H9 (cell line): Measurements from ENCODE around the gene CENPA. TPM values are rescaled to one million over a fixed set of nuclear protein-coding genes. Genes with fewer than 3 reads are reported as not detected.
"Not testable (repeated sequence)": the region's sequence is repeated elsewhere in the genome, so short reads cannot be mapped to it uniquely, and the experiment has no call there.

Experiments
- DNase-seq: peaks from one replicate; pipeline ENCODE4 v3.0.0-alpha.2; 2017
- H2AFZ ChIP-seq: one replicate; pipeline ENCODE4 v1.6.1; 2013; ENCODE audit warnings: mild to moderate bottlenecking, low read length, control low read depth, moderate library complexity
- H2AK5ac ChIP-seq: 2 replicates; pipeline ENCODE4 v1.6.1; 2013; ENCODE audit warnings: low read length, control low read depth, mixed read lengths; ENCODE audit not compliant: insufficient read length
- H2BK120ac ChIP-seq: one replicate; pipeline ENCODE4 v1.6.1; 2013; ENCODE audit warnings: low read depth, mild to moderate bottlenecking, low read length, control low read depth, inconsistent platforms; ENCODE audit not compliant: poor library complexity, severe bottlenecking
- H2BK12ac ChIP-seq: 2 replicates; pipeline ENCODE4 v1.6.1; 2013; ENCODE audit warnings: low read length, control low read depth, mixed read lengths, low read depth; ENCODE audit not compliant: insufficient read length
- H2BK15ac ChIP-seq: 2 replicates; pipeline ENCODE4 v1.6.1; 2013; ENCODE audit warnings: low read depth, low read length, control low read depth
- H2BK20ac ChIP-seq: one replicate; pipeline ENCODE4 v1.6.1; 2013; ENCODE audit warnings: low read depth, mild to moderate bottlenecking, low read length, control low read depth, inconsistent platforms; ENCODE audit not compliant: poor library complexity, severe bottlenecking
- H2BK5ac ChIP-seq: 2 replicates; pipeline ENCODE4 v1.6.1; 2013; ENCODE audit warnings: low read length, control low read depth, mixed read lengths; ENCODE audit not compliant: insufficient read length
- H3K14ac ChIP-seq: 2 replicates; pipeline ENCODE4 v1.6.1; 2013; ENCODE audit warnings: low read length, control low read depth; ENCODE audit not compliant: insufficient read depth
- H3K18ac ChIP-seq: 2 replicates; pipeline ENCODE4 v1.6.1; 2013; ENCODE audit warnings: low read depth, mild to moderate bottlenecking, mixed read lengths, low read length, control low read depth; ENCODE audit not compliant: insufficient read length
- H3K23ac ChIP-seq: 2 replicates; pipeline ENCODE4 v1.6.1; 2013; ENCODE audit warnings: low read length, control low read depth, mixed read lengths, low read depth; ENCODE audit not compliant: insufficient read length
- H3K23me2 ChIP-seq: 2 replicates; pipeline ENCODE4 v1.6.1; 2013; ENCODE audit warnings: low read depth, mild to moderate bottlenecking, mixed read lengths, low read length, control low read depth; ENCODE audit not compliant: insufficient read length, poor library complexity, severe bottlenecking
- H3K27ac ChIP-seq: 2 replicates; pipeline ENCODE4 v1.5.1; 2013; ENCODE audit warnings: low read length, control low read depth, mixed read lengths, low read depth; ENCODE audit not compliant: insufficient read length
- H3K27me3 ChIP-seq: 2 replicates; pipeline ENCODE4 v1.6.1; 2013; ENCODE audit warnings: low read length, control low read depth, inconsistent platforms; ENCODE audit not compliant: insufficient read depth
- H3K4ac ChIP-seq: 2 replicates; pipeline ENCODE4 v1.6.1; 2013; ENCODE audit warnings: low read depth, mild to moderate bottlenecking, control low read depth, inconsistent platforms, low read length, moderate library complexity
- H3K4me1 ChIP-seq: 2 replicates; pipeline ENCODE4 v1.6.1; 2013; ENCODE audit warnings: low read length, control low read depth, inconsistent platforms; ENCODE audit not compliant: insufficient read depth
- H3K4me2 ChIP-seq: 2 replicates; pipeline ENCODE4 v1.6.1; 2013; ENCODE audit warnings: low read length, control low read depth, mixed read lengths; ENCODE audit not compliant: insufficient read length, insufficient read depth
- H3K56ac ChIP-seq: 2 replicates; pipeline ENCODE4 v1.6.1; 2013; ENCODE audit warnings: low read depth, mild to moderate bottlenecking, mixed read lengths, low read length, control low read depth; ENCODE audit not compliant: insufficient read length
- H3K79me1 ChIP-seq: 2 replicates; pipeline ENCODE4 v1.6.1; 2013; ENCODE audit warnings: low read depth, mild to moderate bottlenecking, moderate library complexity, low read length, control low read depth, inconsistent platforms; ENCODE audit not compliant: insufficient read depth, poor library complexity, severe bottlenecking
- H3K79me2 ChIP-seq: 2 replicates; pipeline ENCODE4 v1.6.1; 2013; ENCODE audit warnings: low read length, control low read depth, inconsistent platforms; ENCODE audit not compliant: insufficient read depth
- H3K9ac ChIP-seq: 2 replicates; pipeline ENCODE4 v1.6.1; 2013; ENCODE audit warnings: low read length, control low read depth, mixed read lengths; ENCODE audit not compliant: insufficient read length; ENCODE audit errors: extremely low read depth
- H3K9me3 ChIP-seq: one replicate; pipeline ENCODE4 v1.6.1; 2013; ENCODE audit warnings: low read depth, low read length, inconsistent platforms; ENCODE audit not compliant: control insufficient read depth
- H3T11ph ChIP-seq: one replicate; pipeline ENCODE4 v1.6.1; 2013; ENCODE audit warnings: mild to moderate bottlenecking, low read length, control low read depth, inconsistent platforms
- H4K20me1 ChIP-seq: one replicate; pipeline ENCODE4 v1.6.1; 2013; ENCODE audit not compliant: control insufficient read depth, insufficient read length, insufficient read depth
- H4K5ac ChIP-seq: 2 replicates; pipeline ENCODE4 v1.6.1; 2013; ENCODE audit warnings: low read depth, mild to moderate bottlenecking, mixed read lengths, low read length, control low read depth; ENCODE audit not compliant: insufficient read length
- H4K8ac ChIP-seq: replicated peaks from 2 replicates; pipeline ENCODE4 v1.6.1; 2013; ENCODE audit warnings: low read length, control low read depth, mixed read lengths, low read depth; ENCODE audit not compliant: insufficient read length
- H4K91ac ChIP-seq: 2 replicates; pipeline ENCODE4 v1.6.1; 2013; ENCODE audit warnings: low read depth, mild to moderate bottlenecking, moderate library complexity, mixed read lengths, low read length, control low read depth; ENCODE audit not compliant: insufficient read length
- H3K27ac Mint-ChIP-seq, 3 experiments: 2 replicates in 2 of 3; 3 replicates in 1 of 3; pipeline ENCODE4 v1.8.0; 2020 to 2021; ENCODE audit warnings: mixed read lengths in 3 of 3, mild to moderate bottlenecking in 1 of 3, moderate library complexity in 1 of 3
- H3K27me3 Mint-ChIP-seq: 2 replicates; pipeline ENCODE4 v1.8.0; 2021; ENCODE audit warnings: low read depth, mild to moderate bottlenecking, moderate library complexity, mixed read lengths
- H3K36me3 Mint-ChIP-seq, 3 experiments: 2 replicates in 2 of 3; 3 replicates in 1 of 3; pipeline ENCODE4 v1.8.0; 2020 to 2021; ENCODE audit warnings: low read depth in 3 of 3, mixed read lengths in 3 of 3; ENCODE audit not compliant: insufficient read depth in 1 of 3
- H3K4me1 Mint-ChIP-seq, 2 experiments: 2 replicates each; pipeline ENCODE4 v1.8.0; 2020; ENCODE audit warnings: mixed read lengths in 2 of 2
- H3K4me3 Mint-ChIP-seq, 2 experiments: 2 replicates in 1 of 2; 3 replicates in 1 of 2; pipeline ENCODE4 v1.8.0; 2020 to 2021; ENCODE audit warnings: mild to moderate bottlenecking in 2 of 2, mixed read lengths in 2 of 2, moderate library complexity in 1 of 2
- H3K9me3 Mint-ChIP-seq, 2 experiments: 2 replicates in 1 of 2; 3 replicates in 1 of 2; pipeline ENCODE4 v1.8.0; 2020; ENCODE audit warnings: mild to moderate bottlenecking in 2 of 2, mixed read lengths in 2 of 2, moderate library complexity in 1 of 2
- CTCF ChIP-seq: fragments of 200-600 bp; sonication (generic); conservative IDR thresholded peaks from 3 replicates; pipeline ENCODE4 v1.8.0; 2021; ENCODE audit warnings: antibody characterized with exemption, mild to moderate bottlenecking
- WGBS: extraction: QIAGEN DNeasy Blood & Tissue Kit; methylation state at CpG from one replicate; pipeline ENCODE4 v1.1.7; 2013; ENCODE audit warnings: missing lambda C conversion rate, low lambda C conversion rate, mixed read lengths; ENCODE audit not compliant: insufficient read length; ENCODE audit errors: extremely low coverage; 5-methylcytosine and 5-hydroxymethylcytosine counted together
- total RNA-seq: library from RNA; stranded (reverse); gene quantifications from 2 replicates; pipeline ENCODE4 v1.2.1, GENCODE V29; 2021

The CENPA gene
- total RNA-seq, 1 experiment from 2014 or later: 19.3 TPM

- no peaks in the 10 kb centered on the region for H3K27me3 ChIP-seq
- H3K56ac ChIP-seq: no peak overlapping the region
- Mint-ChIP-seq H3K4me3 (no peak overlapping the region), H3K4me1 (peaks cover 15 to 16% of the 10 kb centered on the region in 2 experiments), H3K9me3 (peaks cover 4 to 5% of the 10 kb centered on the region in 2 experiments; a peak in 2 of 5 replicates), H3K27me3 (peaks cover 12% of the 10 kb centered on the region), H3K36me3 (no peaks in the 10 kb centered on the region), H3K27ac (no peak overlapping the region)
- no peaks in the 10 kb centered on the region for H3K79me2 ChIP-seq
- no peak overlapping the region for H2BK5ac ChIP-seq
- WGBS: no CpG with 5 or more reads among the region's 3 CpGs
- no peak overlapping the region for H3K23ac ChIP-seq
- H4K20me1 ChIP-seq: no peaks in the 10 kb centered on the region
- H2AFZ ChIP-seq: no peak overlapping the region
- H3K4ac ChIP-seq: no peak overlapping the region
- H3K4me1 ChIP-seq: no peaks in the 10 kb centered on the region
- no peak overlapping the region for H4K8ac ChIP-seq
- H3T11ph ChIP-seq: no peak overlapping the region
- no peaks in the 10 kb centered on the region for H3K23me2 ChIP-seq
- H3K4me2 ChIP-seq: no peak overlapping the region
- no peak overlapping the region for H2BK15ac ChIP-seq
- no peak overlapping the region for H3K9ac ChIP-seq
- DNase-seq: no peak
- H4K91ac ChIP-seq: no peak overlapping the region
- no peak overlapping the region for H2BK20ac ChIP-seq
- no peak for TF ChIP-seq CTCF
- H3K79me1 ChIP-seq: no peaks in the 10 kb centered on the region
- no peak overlapping the region for H2BK12ac ChIP-seq
- no peak overlapping the region for H3K27ac ChIP-seq
- no peak overlapping the region for H3K14ac ChIP-seq
- H2AK5ac ChIP-seq: no peak overlapping the region
- no peaks in the 10 kb centered on the region for H3K9me3 ChIP-seq
- H4K5ac ChIP-seq: no peak overlapping the region
- no peak overlapping the region for H2BK120ac ChIP-seq
- H3K18ac ChIP-seq: no peak overlapping the region
These were observed 26.9 kb downstream of the CENPA start for GRCh38 chr2:26812731-26813130.

- not testable (repeated sequence) for H3K36me3 Mint-ChIP-seq, H3K4me2 ChIP-seq, H2BK5ac ChIP-seq, H3K9me3 Mint-ChIP-seq, H4K20me1 ChIP-seq, H2BK15ac ChIP-seq, H3K56ac ChIP-seq, DNase-seq, H2BK120ac ChIP-seq, H3K27me3 ChIP-seq, H3K9ac ChIP-seq, H4K91ac ChIP-seq, H4K8ac ChIP-seq, H3K27ac Mint-ChIP-seq, H3K27ac ChIP-seq, H2BK20ac ChIP-seq, H3K79me2 ChIP-seq, H4K5ac ChIP-seq, H2AFZ ChIP-seq, H3K23me2 ChIP-seq, H3K18ac ChIP-seq, H3K14ac ChIP-seq, H3T11ph ChIP-seq, H2BK12ac ChIP-seq, H3K4me1 ChIP-seq, H3K9me3 ChIP-seq, H3K79me1 ChIP-seq, H3K4ac ChIP-seq, H3K4me3 Mint-ChIP-seq, H2AK5ac ChIP-seq, H3K23ac ChIP-seq
- H3K27me3 Mint-ChIP-seq: peaks cover 15% of the 10 kb centered on the region
- peaks cover 15 to 16% of the 10 kb centered on the region in 2 experiments for H3K4me1 Mint-ChIP-seq
- WGBS: no CpG with 5 or more reads among the region's 52 CpGs
These were observed 28.4 kb downstream of the CENPA start for GRCh38 chr2:26814072-26814765.
